ENCODE data around the gene DVL1. TPM values are rescaled to one million over a fixed set of nuclear protein-coding genes. Genes with fewer than 3 reads are reported as not detected.

Gene DVL1
- total and polyA plus RNA-seq, 8 donors, result 30.6 to 103 (median 50.3) TPM

GRCh38 chr1:1357871-1358432, 8.7 kb upstream of the DVL1 start:
- Histone ChIP-seq H3K36me3 (no peaks in the 10 kb centered on the region), H3K9me3 (no peaks in the 10 kb centered on the region), H3K27ac (no peak overlapping the region), H3K27me3 (no peaks in the 10 kb centered on the region), H3K4me3 (peak overlapping the region in 2 of 4 donors; percentile 13 to 19), H3K4me1 (no peaks in the 10 kb centered on the region)
- WGBS, 2 donors, result 24 to 29% methylated on average over 16 to 18 of the region's 18 CpGs
- no peak for FAIRE-seq
- no peak for TF ChIP-seq CTCF (IDR thresholded peaks at IDR 0.05)
- peak in 2 of 6 donors; percentile 13 to 72 for DNase-seq
- intact Hi-C loops (cut with DNase I), result no loop called here
- no peak for ATAC-seq

- no peaks in the 10 kb centered on the region for H3K4me1 ChIP-seq
Measured at GRCh38 chr1:1356796-1357401, 7.7 kb upstream of the DVL1 start.

GRCh38 chr1:1356166-1356795, 7.1 kb upstream of the DVL1 start:
- ATAC-seq, result no peak
- no peak overlapping the region for H3K4me3 ChIP-seq
- no peaks in the 10 kb centered on the region for H3K36me3 ChIP-seq
- H3K4me1 ChIP-seq, result no peaks in the 10 kb centered on the region
- no peaks in the 10 kb centered on the region for H3K9me3 ChIP-seq
- H3K27me3 ChIP-seq, result no peaks in the 10 kb centered on the region
- intact Hi-C loops (cut with DNase I), result no loop called here
- TF ChIP-seq CTCF (IDR thresholded peaks at IDR 0.05), result no peak
- DNase-seq, result peak in 4 of 6 donors; percentile 4 to 66 (median 30)
- WGBS, 2 donors, result 35 to 38% methylated on average over 8 of the region's 8 CpGs
- no peak overlapping the region for H3K27ac ChIP-seq
- FAIRE-seq, result no peak

More at GRCh38 chr1:1356796-1357401, 7.7 kb upstream of the DVL1 start:
- FAIRE-seq (no peak), DNase-seq (peak in 3 of 6 donors; percentile 14 to 79 (median 33)), ATAC-seq (no peak)
- Histone ChIP-seq H3K4me3 (peak overlapping the region in 1 of 4 donors; percentile 19), H3K27ac (no peak overlapping the region), H3K9me3 (no peaks in the 10 kb centered on the region), H3K36me3 (no peaks in the 10 kb centered on the region), H3K27me3 (no peaks in the 10 kb centered on the region)
- TF ChIP-seq CTCF (IDR thresholded peaks at IDR 0.05), result no peak
- intact Hi-C loops (cut with DNase I), result no loop called here
- 60 to 62% methylated on average over 25 to 26 of the region's 26 CpGs for WGBS, 2 donors

- Histone ChIP-seq H3K27ac (no peak overlapping the region), H3K4me1 (no peaks in the 10 kb centered on the region), H3K27me3 (no peaks in the 10 kb centered on the region), H3K4me3 (peak overlapping the region in 1 of 4 donors; percentile 31), H3K9me3 (no peaks in the 10 kb centered on the region), H3K36me3 (no peaks in the 10 kb centered on the region)
- 1% methylated on average over 43 to 52 of the region's 52 CpGs for WGBS, 2 donors
- intact Hi-C loops (cut with DNase I), result no loop called here
- peak in 3 of 4 donors; percentile 23 to 47 (median 26) for ATAC-seq
- DNase-seq, result peak in 4 of 6 donors; percentile 14 to 84 (median 28)
- no peak for TF ChIP-seq CTCF (IDR thresholded peaks at IDR 0.05)
- no peak for FAIRE-seq
Measured at GRCh38 chr1:1355416-1355815, 6.2 kb upstream of the DVL1 start.
